AG08395 (cell line): Measurements from ENCODE around the gene PUS3.
A peak's percentile ranks its signal among the peaks of the same experiment; 100 is the strongest.
"Not testable (repeated sequence)": the region's sequence is repeated elsewhere in the genome, so short reads cannot be mapped to it uniquely, and the experiment has no call there.

ENCODE experiments used
- DNase-seq: peaks from one replicate; pipeline ENCODE4 v3.0.0; 2012; ENCODE audit warnings: mixed read lengths, low spot score

The PUS3 gene

DNA sequence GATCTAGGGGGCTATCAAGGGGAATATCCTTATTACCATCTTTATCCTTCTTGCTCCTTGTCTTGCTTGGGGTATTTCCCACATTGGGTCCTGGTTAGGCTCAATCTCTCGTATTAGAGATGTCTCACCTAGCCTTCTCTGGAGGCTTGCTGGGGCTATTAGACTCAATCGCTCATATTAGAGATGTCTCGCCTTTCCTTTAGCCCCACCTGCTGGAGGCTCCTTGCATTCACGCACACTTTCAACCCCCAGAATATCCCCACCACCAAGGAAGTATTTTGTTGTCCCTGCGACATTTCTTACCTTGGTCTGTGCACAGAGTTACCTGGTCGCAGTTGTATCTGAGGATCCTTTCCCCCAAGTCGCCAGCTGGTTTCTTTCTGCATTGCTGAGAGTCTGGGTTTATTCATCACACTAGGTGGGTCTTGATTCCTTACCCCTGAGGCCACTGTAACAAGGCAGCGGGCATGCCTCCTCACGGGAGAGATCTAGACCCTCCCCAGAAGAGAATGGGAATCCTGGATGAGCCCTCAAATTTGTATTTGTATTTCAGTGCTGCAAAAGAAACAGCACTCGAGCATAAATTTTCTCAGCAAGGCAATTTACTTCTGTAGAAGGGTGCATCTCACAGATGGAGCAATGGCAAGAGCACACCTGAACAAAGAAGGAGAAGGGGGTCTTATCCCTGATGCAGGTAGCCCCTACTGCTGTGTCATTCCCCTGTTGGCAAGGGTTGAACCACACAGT lies 31.4 kb downstream of the PUS3 start:
- DNase-seq = peak; percentile 39

DNA sequence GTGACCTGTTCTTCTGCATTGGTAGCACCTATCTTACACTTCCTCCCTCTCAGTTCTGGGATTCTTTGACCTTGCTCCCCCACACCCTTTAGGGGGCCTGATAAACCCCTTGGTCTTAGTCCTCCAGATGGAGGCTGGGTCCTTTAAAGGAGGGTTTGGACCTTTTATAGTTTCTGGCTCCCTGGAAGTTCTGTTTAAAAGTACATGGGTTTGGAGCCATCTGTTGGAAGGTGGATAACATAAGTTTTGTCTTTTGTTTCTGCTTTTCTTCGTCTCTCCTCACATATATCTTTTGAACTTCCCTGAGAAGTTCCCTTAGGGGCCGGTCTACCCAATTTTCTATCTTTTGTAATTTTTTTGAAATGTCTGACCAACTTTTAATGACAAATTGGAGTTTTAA lies 33.5 kb downstream of the PUS3 start:
- no peak for DNase-seq

DNA sequence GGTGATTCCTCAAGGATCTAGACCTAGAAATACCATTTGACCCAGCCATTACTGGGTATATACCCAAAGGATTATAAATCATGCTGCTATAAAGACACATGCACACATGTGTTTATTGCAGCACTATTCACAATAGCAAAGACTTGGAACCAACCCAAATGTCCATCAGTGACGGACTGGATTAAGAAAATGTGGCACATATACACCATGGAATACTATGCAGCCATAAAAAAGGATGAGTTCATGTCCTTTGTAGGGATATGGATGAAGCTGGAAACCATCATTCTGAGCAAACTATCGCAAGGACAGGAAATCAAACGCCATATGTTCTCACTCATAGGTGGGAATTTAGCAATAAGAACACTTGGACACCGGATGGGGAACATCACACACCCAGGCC lies 37.7 kb downstream of the PUS3 start:
- not testable (repeated sequence) for DNase-seq

DNA sequence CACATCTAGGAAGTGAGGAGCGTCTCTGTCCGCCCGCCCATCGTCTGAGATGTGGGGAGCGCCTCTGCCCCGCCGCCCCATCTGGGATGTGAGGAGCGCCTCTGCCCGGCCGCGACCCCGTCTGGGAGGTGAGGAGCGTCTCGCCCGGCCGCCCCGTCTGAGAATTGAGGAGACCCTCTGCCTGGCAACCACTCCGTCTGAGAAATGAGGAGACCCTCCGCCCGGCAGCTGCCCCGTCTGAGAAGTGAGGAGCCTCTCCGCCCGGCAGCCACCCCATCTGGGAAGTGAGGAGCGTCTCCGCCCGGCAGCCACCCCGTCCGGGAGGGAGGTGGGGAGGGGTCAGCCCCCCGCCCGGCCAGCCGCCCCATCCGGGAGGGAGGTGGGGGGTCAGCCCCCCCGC lies 40.2 kb downstream of the PUS3 start:
- not testable (repeated sequence) for DNase-seq

DNA sequence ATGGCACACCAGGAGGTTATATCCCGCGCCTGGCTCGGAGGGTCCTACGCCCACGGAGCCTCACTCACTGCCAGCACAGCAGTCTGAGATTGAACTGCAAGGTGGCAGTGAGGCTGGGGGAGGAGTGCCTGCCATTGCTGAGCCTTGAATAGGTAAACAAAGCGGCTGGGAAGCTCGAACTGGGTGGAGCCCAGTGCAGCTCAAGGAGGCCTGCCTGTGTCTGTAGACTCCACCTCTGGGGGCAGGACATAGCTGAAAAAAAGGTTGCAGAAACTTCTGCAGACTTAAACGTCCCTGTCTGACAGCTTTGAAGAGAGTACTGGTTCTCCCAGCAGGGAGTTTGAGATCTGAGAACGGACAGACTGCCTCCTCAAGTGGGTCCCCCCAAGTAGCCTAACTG lies 45.3 kb downstream of the PUS3 start:
- DNase-seq = not testable (repeated sequence)

DNA sequence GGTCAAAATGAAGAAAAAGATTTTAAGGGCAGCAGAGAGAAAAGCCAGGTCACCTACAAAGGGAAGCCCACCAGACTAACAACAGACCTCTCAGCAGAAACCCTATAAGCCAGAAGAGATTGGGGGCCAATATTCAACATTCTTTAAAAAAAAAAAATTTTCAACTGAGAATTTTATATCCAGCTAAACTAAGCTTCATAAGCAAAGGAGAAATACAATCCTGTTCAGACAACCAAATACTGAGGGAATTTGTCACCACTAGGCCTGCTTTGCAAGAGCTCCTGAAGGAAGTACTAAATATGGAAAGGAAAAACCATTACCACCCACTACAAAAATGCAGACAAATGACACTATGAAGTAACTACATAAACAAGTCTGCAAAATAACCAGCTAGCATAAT lies 56.8 kb downstream of the PUS3 start:
- DNase-seq = no peak
